Right renal pelvis (tissue), 4 donors: ENCODE results near the gene TANGO6. TPM values are rescaled to one million over a fixed set of nuclear protein-coding genes. Genes with fewer than 3 reads are reported as not detected.

ENCODE experiments used
- DNase-seq, 4 donors: peaks; one replicate each; pipeline ENCODE4 v3.0.0-alpha.2; 2013; ENCODE audit warnings: low read depth in 4 of 4, low spot score in 3 of 4, missing footprints in 1 of 4
- polyA plus RNA-seq, 4 donors: library from polyadenylated mRNA; unstranded; fragments of 120-200 nt; gene quantifications; one replicate each; pipeline ENCODE4 v1.2.1, GENCODE V29; 2013; ENCODE audit not compliant: insufficient read length in 4 of 4

Gene TANGO6
- polyA plus RNA-seq, 4 donors = 6.1 to 8.0 (median 7.9) TPM

DNA sequence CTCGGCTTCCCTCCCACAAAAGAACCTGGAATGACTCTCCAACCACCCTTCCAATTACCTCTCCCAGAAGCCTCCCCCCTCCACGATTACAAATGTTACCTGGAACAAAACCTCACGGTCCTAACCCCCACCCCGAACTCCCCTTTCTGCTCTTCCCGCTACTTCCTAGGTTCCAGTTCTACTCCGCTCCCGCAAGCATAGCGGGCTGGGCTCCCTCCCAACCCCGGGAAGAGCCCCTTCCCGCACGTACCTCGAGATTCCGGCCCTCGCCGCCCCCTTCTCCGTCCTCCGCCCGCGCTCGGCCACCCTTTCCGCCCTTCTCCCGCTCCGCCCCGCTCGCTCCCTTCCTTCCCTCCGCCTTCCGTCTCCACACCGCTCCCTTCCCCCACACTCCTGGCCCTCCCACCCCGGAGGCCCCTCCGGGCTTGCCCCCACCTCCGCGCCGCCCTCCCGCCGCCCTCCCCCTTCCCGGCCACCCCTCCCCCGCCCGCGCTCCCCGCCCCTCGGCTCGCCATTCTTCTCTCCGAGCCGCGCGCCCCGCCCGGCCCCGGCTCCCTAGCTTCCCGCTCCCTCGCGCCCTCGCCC, 288.6 kb downstream of the TANGO6 start:
- peak in 3 of 4 donors; percentile 61 to 69 (median 64) for DNase-seq

DNA sequence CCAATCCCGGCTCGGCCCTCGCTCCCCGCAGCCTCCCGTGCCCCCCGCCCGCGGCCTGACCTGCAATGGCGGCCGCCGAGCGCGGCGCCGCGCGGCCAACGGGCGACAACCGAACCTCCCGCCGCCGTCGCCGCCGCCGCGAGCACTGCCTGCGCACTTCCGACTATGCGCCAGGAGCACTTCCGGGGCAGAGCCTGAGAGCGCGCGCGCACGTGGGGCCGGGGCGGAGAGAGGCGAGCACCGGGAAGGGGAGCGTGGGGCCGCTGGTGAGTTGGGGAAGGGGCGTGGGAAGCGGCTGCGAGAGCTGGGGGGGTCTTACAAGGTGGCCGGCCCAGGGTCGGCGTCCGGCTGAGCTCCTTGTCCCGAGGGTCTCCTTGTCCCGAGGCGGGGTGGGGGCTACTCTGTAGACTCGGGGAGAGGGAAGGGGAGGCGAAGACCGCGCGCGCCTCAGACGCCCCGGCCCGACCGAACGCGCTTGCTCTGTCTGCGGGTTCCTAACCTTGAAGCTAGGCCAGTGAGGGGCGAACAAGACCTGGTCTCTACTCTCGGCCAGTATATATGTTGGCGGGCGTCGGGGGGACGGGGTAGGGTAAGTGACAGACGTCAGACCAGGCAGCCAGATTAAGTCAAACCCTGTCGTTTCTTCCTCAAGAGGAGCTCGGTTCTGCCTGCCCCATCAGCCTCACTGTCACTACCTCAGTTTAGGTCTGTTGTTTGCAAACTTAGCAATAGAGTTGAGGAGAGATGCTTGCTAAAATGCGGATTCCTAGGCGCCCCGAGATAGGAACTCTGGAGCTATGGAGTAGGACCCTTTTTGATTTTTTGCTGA, 289.3 kb downstream of the TANGO6 start, which contains the start of the genes CHTF8 and UTP4:
Gene CHTF8 (minus strand): TSS at position 165 of the 829 bp plus-strand sequence. CDS start 11,130 bp downstream, outside the sequence.
Gene UTP4 (plus strand): TSS at position 226 of the 829 bp plus-strand sequence. CDS start 811 bp downstream, outside the sequence.
- DNase-seq = peak; percentile 52 to 65 (median 56)

DNA sequence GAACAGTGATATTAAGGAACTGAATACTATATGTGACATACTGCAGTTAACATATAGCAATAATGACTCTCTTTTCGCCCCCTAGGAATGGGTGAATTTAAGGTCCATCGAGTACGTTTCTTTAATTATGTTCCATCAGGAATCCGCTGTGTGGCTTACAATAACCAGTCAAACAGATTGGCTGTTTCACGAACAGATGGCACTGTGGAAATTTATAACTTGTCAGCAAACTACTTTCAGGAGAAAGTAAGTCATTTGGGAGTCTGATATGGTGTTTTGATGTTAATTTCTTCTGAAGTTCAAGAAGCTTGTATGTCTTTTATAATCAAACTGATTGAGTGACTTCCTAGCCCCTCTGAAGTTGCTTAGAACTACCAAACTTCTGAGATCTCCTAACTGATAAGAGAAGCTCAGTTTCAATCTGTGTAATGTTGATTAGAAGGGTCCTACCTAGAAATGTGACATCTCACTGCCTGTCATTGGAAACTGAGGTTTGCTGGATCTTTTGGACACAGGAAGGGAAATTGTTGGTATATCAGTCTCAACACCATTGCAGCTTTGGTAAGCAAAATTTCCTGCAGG, 290.1 kb downstream of the TANGO6 start:
- no peak for DNase-seq

Other genes starting within 250 kb of the TANGO6 start
- gene CDH3, start 198.2 kb upstream of the TANGO6 start, polyA plus RNA-seq = 10 to 100 TPM; 59.1 to 72.7 (median 60.2) TPM
- gene CDH1, start 106.2 kb upstream of the TANGO6 start, polyA plus RNA-seq = 100 to 1,000 TPM in 2 of 4 donors, 10 to 100 TPM in 2; 96.8 to 118 (median 102) TPM